NB4 (cell line): Measurements from ENCODE around the gene PHLDA2.

Source experiments
- CTCF ChIP-seq: IDR thresholded peaks from one replicate; pipeline ENCODE4 v1.5.1; 2012; ENCODE audit warnings: low read depth, low read length
- POLR2A ChIP-seq: IDR thresholded peaks from 2 replicates; pipeline ENCODE4 v1.6.1; 2011; ENCODE audit warnings: mild to moderate bottlenecking; ENCODE audit not compliant: insufficient read length; ENCODE audit errors: extremely low read depth

- TF ChIP-seq CTCF (no peak), POLR2A (no peak)
These were observed 37.6 kb downstream of the PHLDA2 start for GRCh38 chr11:2891326-2892214.
